GM19455 (cell line): Measurements from ENCODE around the gene GRK4.

Experiments
- ATAC-seq: cut with Tn5 transposase; IDR thresholded peaks from one replicate; pipeline ENCODE4 v1.9.1; 2021; ENCODE audit not compliant: unreplicated experiment

The GRK4 gene

GRCh38 chr4:3067473-3068001, 104.2 kb downstream of the GRK4 start:
- ATAC-seq, result no peak

GRCh38 chr4:3069661-3070199, 106.4 kb downstream of the GRK4 start:
- no peak for ATAC-seq

GRCh38 chr4:3070709-3071500, 107.5 kb downstream of the GRK4 start:
- ATAC-seq, result no peak

- ATAC-seq, result no peak
Measured at GRCh38 chr4:3071811-3072210, 108.4 kb downstream of the GRK4 start.

- peak; percentile 26 for ATAC-seq
Measured at GRCh38 chr4:3073158-3074077, 110.0 kb downstream of the GRK4 start.

GRCh38 chr4:3074078-3074845, 110.9 kb downstream of the GRK4 start, which contains the start of the genes HTT and HTT-AS:
HTT (plus strand) TSS chr4:3074681; CDS start chr4:3074826, 145 bp downstream.
HTT-AS (minus strand) TSS chr4:3074538.
- ATAC-seq, result peak; percentile 76

GRCh38 chr4:3074846-3075651, 111.7 kb downstream of the GRK4 start:
- ATAC-seq, result peak; percentile 12

GRCh38 chr4:3075652-3075981, 112.2 kb downstream of the GRK4 start:
- ATAC-seq, result no peak

GRCh38 chr4:3077796-3078195, 114.4 kb downstream of the GRK4 start:
- no peak for ATAC-seq

- ATAC-seq, result no peak
Measured at GRCh38 chr4:3079694-3080123, 116.3 kb downstream of the GRK4 start.

- ATAC-seq, result no peak
Measured at GRCh38 chr4:3082925-3083515, 119.6 kb downstream of the GRK4 start.

- ATAC-seq, result no peak
Measured at GRCh38 chr4:3083732-3084131, 120.4 kb downstream of the GRK4 start.

- no peak for ATAC-seq
Measured at GRCh38 chr4:3085948-3086670, 122.7 kb downstream of the GRK4 start.

GRCh38 chr4:3087115-3087797, 123.9 kb downstream of the GRK4 start:
- no peak for ATAC-seq
